GM23248 (cell line): Measurements from ENCODE around the gene MACROD2.

Experiments used
- EZH2 ChIP-seq: fragments of 200-600 bp; sonication (generic); IDR thresholded peaks from 2 replicates; pipeline ENCODE4 v1.6.1; 2018; ENCODE audit warnings: antibody characterized with exemption, mild to moderate bottlenecking; ENCODE audit not compliant: insufficient read depth, poor library complexity, severe bottlenecking
- EZH2phosphoT487 ChIP-seq: fragments of 200-600 bp; sonication (generic); IDR thresholded peaks from 2 replicates; pipeline ENCODE4 v1.6.1; 2018; ENCODE audit warnings: antibody characterized with exemption, moderate library complexity, mild to moderate bottlenecking, low read depth; ENCODE audit not compliant: insufficient read depth

DNA sequence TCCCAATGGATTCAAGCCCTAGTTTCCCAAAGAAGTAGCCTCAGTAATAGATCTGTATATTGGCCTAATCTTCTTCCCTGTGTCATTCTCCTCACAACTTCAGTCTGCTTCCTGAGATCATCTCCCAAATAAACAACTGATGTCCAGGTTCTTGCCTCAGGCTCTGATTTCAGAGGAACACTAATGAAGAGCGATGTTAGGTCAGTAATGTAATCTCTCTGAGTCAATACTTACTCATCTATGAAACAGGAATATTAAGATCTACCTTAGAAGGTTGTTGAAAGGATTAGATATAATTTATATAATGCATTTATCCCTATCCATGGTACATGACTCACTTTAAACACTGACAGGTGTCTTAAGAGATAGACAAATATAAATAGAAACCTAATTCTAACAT lies 588.1 kb downstream of the MACROD2 start:
- TF ChIP-seq EZH2 (no peak), EZH2phosphoT487 (no peak)
